A549 (cell line): Measurements from ENCODE around the gene LRRC63.

Experiments
- POLR2A ChIP-seq: IDR thresholded peaks from 2 replicates; pipeline ENCODE4 v1.6.1; 2012; ENCODE audit warnings: mild to moderate bottlenecking, low read length
- RAD21 ChIP-seq, 2 experiments: fragments of >200 bp in 1 of 2; sonication (Bioruptor Twin) in 1 of 2; formaldehyde crosslinking in 1 of 2; IDR thresholded peaks in 1 of 2; conservative IDR thresholded peaks in 1 of 2; 2 replicates in 1 of 2; 3 replicates in 1 of 2; pipeline ENCODE4 v1.6.1; 2012 to 2018; ENCODE audit warnings: inconsistent platforms in 1 of 2
- RCOR1 ChIP-seq: fragments of 150-350 bp; IDR thresholded peaks from 2 replicates; pipeline ENCODE4 v1.6.1; 2014; ENCODE audit warnings: antibody characterized with exemption, low read length, low read depth
- TF ChIP-seq, protein P1 (sequence below): fragments of >200 bp; sonication (Bioruptor Twin); formaldehyde crosslinking; IDR thresholded peaks from 3 replicates; pipeline ENCODE4 v1.5.1; 2016

- TF ChIP-seq, protein P1, sequence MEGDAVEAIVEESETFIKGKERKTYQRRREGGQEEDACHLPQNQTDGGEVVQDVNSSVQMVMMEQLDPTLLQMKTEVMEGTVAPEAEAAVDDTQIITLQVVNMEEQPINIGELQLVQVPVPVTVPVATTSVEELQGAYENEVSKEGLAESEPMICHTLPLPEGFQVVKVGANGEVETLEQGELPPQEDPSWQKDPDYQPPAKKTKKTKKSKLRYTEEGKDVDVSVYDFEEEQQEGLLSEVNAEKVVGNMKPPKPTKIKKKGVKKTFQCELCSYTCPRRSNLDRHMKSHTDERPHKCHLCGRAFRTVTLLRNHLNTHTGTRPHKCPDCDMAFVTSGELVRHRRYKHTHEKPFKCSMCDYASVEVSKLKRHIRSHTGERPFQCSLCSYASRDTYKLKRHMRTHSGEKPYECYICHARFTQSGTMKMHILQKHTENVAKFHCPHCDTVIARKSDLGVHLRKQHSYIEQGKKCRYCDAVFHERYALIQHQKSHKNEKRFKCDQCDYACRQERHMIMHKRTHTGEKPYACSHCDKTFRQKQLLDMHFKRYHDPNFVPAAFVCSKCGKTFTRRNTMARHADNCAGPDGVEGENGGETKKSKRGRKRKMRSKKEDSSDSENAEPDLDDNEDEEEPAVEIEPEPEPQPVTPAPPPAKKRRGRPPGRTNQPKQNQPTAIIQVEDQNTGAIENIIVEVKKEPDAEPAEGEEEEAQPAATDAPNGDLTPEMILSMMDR: no peak
- TF ChIP-seq RAD21 (conservative IDR thresholded peaks at IDR 0.05 in 1 of 2, IDR thresholded peaks at IDR 0.05 in 1 of 2) (no peak), POLR2A (no peak), RCOR1 (no peak)
Measured at GRCh38 chr13:46304546-46304945, 92.8 kb downstream of the LRRC63 start.
